Measurements from ENCODE around the gene KRTAP24-1.

The KRTAP24-1 gene

GRCh38 chr21:30234050-30234449 is 48.7 kb downstream of the KRTAP24-1 start:
- no peak for DNase-seq

GRCh38 chr21:30233228-30234020 is 49.3 kb downstream of the KRTAP24-1 start:
- DNase-seq: no peak

DNA sequence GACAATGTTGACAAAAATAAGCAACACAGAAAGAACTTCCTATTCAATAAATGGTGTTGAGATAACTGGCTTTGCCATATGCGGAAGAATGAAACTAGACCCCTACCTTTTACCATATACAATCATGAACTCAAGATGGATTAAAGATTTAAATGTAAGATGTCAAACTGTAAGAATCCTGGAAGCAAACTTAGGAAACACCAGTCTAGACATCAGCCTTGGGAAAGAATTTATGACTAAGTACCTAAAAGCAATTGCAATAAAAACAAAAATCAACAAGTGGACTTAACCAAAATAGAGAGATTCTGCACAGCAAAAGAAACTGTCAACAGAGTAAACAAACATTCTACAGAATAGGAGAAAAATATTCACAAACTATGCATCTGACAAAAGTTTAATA is 50.7 kb downstream of the KRTAP24-1 start:
- no peak for DNase-seq
